CD14-positive monocyte (primary cell): Measurements from ENCODE around the gene SLC24A4. TPM values are rescaled to one million over a fixed set of nuclear protein-coding genes. Genes with fewer than 3 reads are reported as not detected.

Experiments
- DNase-seq, 3 donors: peaks; one replicate each; pipeline ENCODE4 v3.0.0-alpha.2; 2011 to 2022
- H2AFZ ChIP-seq: 2 replicates; pipeline ENCODE4 v1.6.0; 2012; ENCODE audit warnings: mild to moderate bottlenecking, low read depth, low read length, inconsistent platforms; ENCODE audit not compliant: insufficient read depth, poor library complexity, severe bottlenecking
- H3K27ac ChIP-seq, 2 donors: 1 replicate in 1 of 2; 2 replicates in 1 of 2; pipeline ENCODE4 v1.5.1; 2012 to 2013; ENCODE audit warnings: low read length in 2 of 2, control low read depth in 1 of 2, inconsistent platforms in 1 of 2, low read depth in 1 of 2, mild to moderate bottlenecking in 1 of 2
- H3K27me3 ChIP-seq, 2 donors: one replicate each; pipeline versions ENCODE4 v1.6.0 to v1.6.1; 2011 to 2013; ENCODE audit warnings: low read length in 2 of 2; ENCODE audit not compliant: control insufficient read depth in 2 of 2, insufficient read depth in 2 of 2
- H3K36me3 ChIP-seq, 2 donors: replicated peaks in 1 of 2; 1 replicate in 1 of 2; 2 replicates in 1 of 2; pipeline versions ENCODE4 v1.5.1 to v1.6.1; 2012 to 2013; ENCODE audit warnings: low read length in 2 of 2, control low read depth in 1 of 2, inconsistent platforms in 1 of 2, mild to moderate bottlenecking in 1 of 2; ENCODE audit not compliant: insufficient read depth in 2 of 2, control insufficient read depth in 1 of 2
- H3K4me1 ChIP-seq, 2 donors: 1 replicate in 1 of 2; 2 replicates in 1 of 2; pipeline versions ENCODE4 v1.5.1 to v1.6.1; 2012 to 2013; ENCODE audit warnings: low read length in 2 of 2, control low read depth in 1 of 2, inconsistent platforms in 1 of 2, mild to moderate bottlenecking in 1 of 2, moderate library complexity in 1 of 2; ENCODE audit not compliant: insufficient read depth in 2 of 2, control insufficient read depth in 1 of 2
- H3K4me2 ChIP-seq: replicated peaks from 2 replicates; pipeline ENCODE3; 2012; ENCODE audit warnings: low read length, moderate library complexity, mild to moderate bottlenecking; ENCODE audit not compliant: poor library complexity, severe bottlenecking; ENCODE audit errors: extremely low read depth
- H3K4me3 ChIP-seq, 3 experiments: fragments of 200-600 bp in 1 of 3; sonication (generic) in 1 of 3; replicated peaks in 1 of 3; 1 replicate in 2 of 3; 2 replicates in 1 of 3; pipeline ENCODE4 v1.5.1; 2011 to 2013; ENCODE audit warnings: low read length in 3 of 3, mild to moderate bottlenecking in 3 of 3, control low read depth in 2 of 3, low read depth in 2 of 3, inconsistent platforms in 1 of 3, moderate library complexity in 1 of 3
- H3K79me2 ChIP-seq: 2 replicates; pipeline ENCODE4 v1.6.0; 2012; ENCODE audit warnings: mild to moderate bottlenecking, control low read depth, inconsistent platforms, low read length, moderate library complexity; ENCODE audit not compliant: insufficient read depth
- H3K9ac ChIP-seq: 2 replicates; pipeline ENCODE4 v1.6.0; 2017; ENCODE audit warnings: low read length, mild to moderate bottlenecking; ENCODE audit not compliant: insufficient read depth, poor library complexity, severe bottlenecking
- H3K9me3 ChIP-seq, 2 donors: replicated peaks in 1 of 2; 1 replicate in 1 of 2; 2 replicates in 1 of 2; pipeline versions ENCODE4 v1.5.1 to v1.6.1; 2012 to 2013; ENCODE audit warnings: low read length in 2 of 2, control low read depth in 1 of 2; ENCODE audit not compliant: control insufficient read depth in 1 of 2, insufficient read depth in 1 of 2
- H4K20me1 ChIP-seq: 2 replicates; pipeline ENCODE4 v1.6.0; 2012; ENCODE audit warnings: mild to moderate bottlenecking, low read length, control low read depth, moderate library complexity; ENCODE audit not compliant: insufficient read depth
- H3K27ac Mint-ChIP-seq, 7 donors: one replicate each; pipeline ENCODE4 v1.8.0; 2020; ENCODE audit warnings: mild to moderate bottlenecking in 7 of 7, mixed read lengths in 7 of 7, moderate library complexity in 6 of 7, inconsistent platforms in 2 of 7
- H3K27me3 Mint-ChIP-seq, 3 donors: one replicate each; pipeline ENCODE4 v1.8.0; 2021 to 2022; ENCODE audit warnings: low read depth in 3 of 3, mild to moderate bottlenecking in 3 of 3, mixed read lengths in 3 of 3, moderate library complexity in 3 of 3, inconsistent platforms in 1 of 3
- H3K36me3 Mint-ChIP-seq, 2 donors: one replicate each; pipeline ENCODE4 v1.8.0; 2020; ENCODE audit warnings: mixed read lengths in 2 of 2, inconsistent platforms in 1 of 2, mild to moderate bottlenecking in 1 of 2
- H3K4me1 Mint-ChIP-seq: one replicate; pipeline ENCODE4 v1.8.0; 2020; ENCODE audit warnings: mild to moderate bottlenecking, mixed read lengths
- H3K4me3 Mint-ChIP-seq, 2 donors: one replicate each; pipeline ENCODE4 v1.8.0; 2020; ENCODE audit warnings: mild to moderate bottlenecking in 2 of 2, mixed read lengths in 2 of 2, moderate library complexity in 1 of 2
- H3K9me3 Mint-ChIP-seq, 7 donors: one replicate each; pipeline ENCODE4 v1.8.0; 2020 to 2022; ENCODE audit warnings: mixed read lengths in 7 of 7, mild to moderate bottlenecking in 6 of 7, moderate library complexity in 6 of 7, inconsistent platforms in 2 of 7
- CTCF ChIP-seq: fragments of 200-600 bp; IDR thresholded peaks from one replicate; pipeline ENCODE4 v1.8.0; 2022; ENCODE audit warnings: antibody characterized with exemption, mild to moderate bottlenecking
- WGBS: methylation state at CpG from one replicate; pipeline ENCODE4 v1.1.5; 2013; ENCODE audit warnings: missing lambda C conversion rate; ENCODE audit not compliant: insufficient coverage; 5-methylcytosine and 5-hydroxymethylcytosine counted together
- intact Hi-C, 2 donors: fragments of 100-400 bp; cut with micrococcal nuclease; formaldehyde crosslinking; loops; one replicate each; pipeline versions ENCODE4 v1.15.0 to v1.15.1; 2023
- polyA plus RNA-seq, 3 donors: library from polyadenylated mRNA; depleted of rRNA in 1 of 3; unstranded in 2 of 3; stranded (reverse) in 1 of 3; fragments of 300-500 nt in 2 of 3; fragments of >200 nt in 1 of 3; fragmentation: Illumina TruSeq in 2 of 3; gene quantifications; 1 replicate in 2 of 3; 2 replicates in 1 of 3; pipeline ENCODE4 v1.2.3, GENCODE V29; 2012 to 2021

The SLC24A4 gene
- polyA plus RNA-seq, 3 donors = 20.0 to 41.9 (median 26.5) TPM

- H3K36me3 Mint-ChIP-seq = peaks cover 53 to 54% of the 10 kb centered on the region in 2 donors
- H4K20me1 ChIP-seq = no peaks in the 10 kb centered on the region
- peaks cover 0 to 3% (median 0%) of the 10 kb centered on the region in 7 donors for H3K9me3 Mint-ChIP-seq
- H3K27me3 ChIP-seq = no peaks in the 10 kb centered on the region
- peak overlapping the region in 2 of 7 donors; percentile 26 to 79 for H3K27ac Mint-ChIP-seq
- 100% methylated on average over 6 of the region's 9 CpGs for WGBS
- H3K4me3 Mint-ChIP-seq = no peak overlapping the region
- peaks cover 52% of the 10 kb centered on the region for H3K4me1 Mint-ChIP-seq
- DNase-seq = no peak
- H3K27me3 Mint-ChIP-seq = peaks cover 4 to 18% (median 14%) of the 10 kb centered on the region in 3 donors
- H3K36me3 ChIP-seq = peaks cover 13 to 26% of the 10 kb centered on the region in 2 donors
- H3K4me2 ChIP-seq = no peak overlapping the region
- no peak overlapping the region for H3K9ac ChIP-seq
- H3K9me3 ChIP-seq = no peaks in the 10 kb centered on the region
- no peak overlapping the region for H3K4me3 ChIP-seq
- H3K79me2 ChIP-seq = no peaks in the 10 kb centered on the region
- intact Hi-C loops = no loop called here
- H2AFZ ChIP-seq = no peak overlapping the region
- peaks cover 43 to 51% of the 10 kb centered on the region in 2 donors for H3K4me1 ChIP-seq
- no peak for TF ChIP-seq CTCF
- peak overlapping the region in 1 of 2 donors; percentile 10 for H3K27ac ChIP-seq
Measured at GRCh38 chr14:92502541-92503286, 179.7 kb downstream of the SLC24A4 start.

GRCh38 chr14:92503756-92504491 lies 181.0 kb downstream of the SLC24A4 start:
- no peaks in the 10 kb centered on the region for H4K20me1 ChIP-seq
- TF ChIP-seq CTCF = no peak
- peaks cover 59% of the 10 kb centered on the region for H3K4me1 Mint-ChIP-seq
- H3K9me3 ChIP-seq = no peaks in the 10 kb centered on the region
- no peak overlapping the region for H3K9ac ChIP-seq
- H3K4me2 ChIP-seq = no peak overlapping the region
- intact Hi-C loops = no loop called here
- peak overlapping the region; percentile 40 to 91 (median 79) for H3K27ac Mint-ChIP-seq
- peaks cover 5 to 17% of the 10 kb centered on the region in 2 donors for H3K36me3 ChIP-seq
- H3K36me3 Mint-ChIP-seq = peaks cover 41 to 45% of the 10 kb centered on the region in 2 donors
- peaks cover 53 to 60% of the 10 kb centered on the region in 2 donors for H3K4me1 ChIP-seq
- H3K27me3 Mint-ChIP-seq = peaks cover 4 to 14% (median 14%) of the 10 kb centered on the region in 3 donors
- no peak overlapping the region for H2AFZ ChIP-seq
- H3K79me2 ChIP-seq = no peaks in the 10 kb centered on the region
- H3K4me3 ChIP-seq = no peak overlapping the region
- H3K27me3 ChIP-seq = peaks cover 0 to under 1% of the 10 kb centered on the region in 2 donors
- WGBS = 90% methylated on average over 2 of the region's 4 CpGs
- H3K4me3 Mint-ChIP-seq = peak overlapping the region in 1 of 2 donors; percentile 50
- peak overlapping the region; percentile 6 to 66 for H3K27ac ChIP-seq
- peaks cover 0 to 3% (median 0%) of the 10 kb centered on the region in 7 donors for H3K9me3 Mint-ChIP-seq
- peak; percentile 71 to 96 (median 72) for DNase-seq
